K562 (cell line): ENCODE results near the gene ITPR3. TPM values are rescaled to one million over a fixed set of nuclear protein-coding genes. Genes with fewer than 3 reads are reported as not detected.

Source experiments
- E2F3 ChIP-seq: fragments of 250-450 bp; sonication (Bioruptor Pico); IDR thresholded peaks from 2 replicates; pipeline ENCODE4 v1.4.0; 2020; ENCODE audit warnings: mild to moderate bottlenecking
- E2F4 ChIP-seq: sonication (generic); formaldehyde crosslinking; IDR thresholded peaks from 2 replicates; pipeline ENCODE4 v1.8.0; 2022; ENCODE audit warnings: mild to moderate bottlenecking, low read depth, missing genetic modification reagents
- E2F5 ChIP-seq: sonication (generic); formaldehyde crosslinking; IDR thresholded peaks from 2 replicates; pipeline ENCODE4 v1.8.0; 2022; ENCODE audit warnings: mild to moderate bottlenecking, missing genetic modification reagents
- HDAC1 ChIP-seq, 2 experiments: fragments of 450-650 bp; IDR thresholded peaks; 2 replicates each; pipeline ENCODE4 v1.6.1; 2016 to 2017; ENCODE audit warnings: inconsistent platforms in 1 of 2, mild to moderate bottlenecking in 1 of 2, moderate library complexity in 1 of 2
- ID3 ChIP-seq, 2 experiments: fragments of 250-450 bp in 1 of 2; fragments of 450-650 bp in 1 of 2; sonication (Bioruptor Pico) in 1 of 2; IDR thresholded peaks; 2 replicates each; pipeline versions ENCODE4 v1.6.1 to v1.8.0; 2016 to 2021; ENCODE audit warnings: mild to moderate bottlenecking in 2 of 2, moderate library complexity in 2 of 2, missing compliant biosample characterization in 1 of 2, missing genetic modification characterization in 1 of 2
- KAT2B ChIP-seq: IDR thresholded peaks from one replicate; pipeline ENCODE4 v1.6.1; 2012; ENCODE audit warnings: low read depth, mild to moderate bottlenecking, control low read depth, inconsistent platforms, low read length, moderate library complexity
- MBD2 ChIP-seq: sonication (generic); IDR thresholded peaks from 2 replicates; pipeline ENCODE4 v1.6.1; 2016; ENCODE audit warnings: low read depth, borderline replicate concordance
- NBN ChIP-seq: fragments of 450-650 bp; IDR thresholded peaks from 2 replicates; pipeline ENCODE4 v1.6.1; 2016; ENCODE audit warnings: low read depth, mild to moderate bottlenecking
- POLR2B ChIP-seq: fragments of 450-650 bp; IDR thresholded peaks from 2 replicates; pipeline ENCODE4 v1.6.1; 2018; ENCODE audit warnings: low read depth; ENCODE audit not compliant: partially characterized antibody
- PYGO2 ChIP-seq: fragments of 450-650 bp; IDR thresholded peaks from 2 replicates; pipeline ENCODE4 v1.6.1; 2016; ENCODE audit warnings: mild to moderate bottlenecking, missing genetic modification characterization, moderate library complexity, missing compliant biosample characterization
- SIX5 ChIP-seq, 2 experiments: IDR thresholded peaks; 2 replicates each; pipeline ENCODE4 v1.6.1; 2011; ENCODE audit warnings: low read length in 2 of 2, borderline replicate concordance in 1 of 2, low read depth in 1 of 2, mild to moderate bottlenecking in 1 of 2, moderate library complexity in 1 of 2; ENCODE audit not compliant: insufficient read depth in 1 of 2
- STAG1 ChIP-seq: sonication (generic); formaldehyde crosslinking; IDR thresholded peaks from 2 replicates; pipeline ENCODE4 v1.5.0; 2020; ENCODE audit warnings: missing genetic modification reagents, borderline replicate concordance
- TRIM24 ChIP-seq, 2 experiments: fragments of 450-650 bp; IDR thresholded peaks; 2 replicates each; pipeline ENCODE4 v1.6.1; 2016
- XRCC4 ChIP-seq: IDR thresholded peaks from one replicate; pipeline ENCODE4 v1.6.1; 2011; ENCODE audit not compliant: insufficient read depth, insufficient read length; ENCODE audit errors: extremely low read depth
- ZEB2 ChIP-seq: fragments of 450-650 bp; IDR thresholded peaks from 2 replicates; pipeline ENCODE4 v1.6.1; 2016
- ZFPM2 ChIP-seq: fragments of 250-450 bp; sonication (Bioruptor Pico); IDR thresholded peaks from 2 replicates; pipeline ENCODE4 v1.5.1; 2022; ENCODE audit warnings: mild to moderate bottlenecking
- ZNF561 ChIP-seq: fragments of 450-650 bp; formaldehyde crosslinking; conservative IDR thresholded peaks from 2 replicates; pipeline ENCODE4 v1.4.0; 2020; ENCODE audit warnings: mild to moderate bottlenecking, moderate library complexity
- ZNF584 ChIP-seq: fragments of 200-800 bp; sonication (Bioruptor generic); IDR thresholded peaks from 2 replicates; pipeline ENCODE4 v1.6.1; 2016; ENCODE audit warnings: low read depth, mild to moderate bottlenecking, missing genetic modification characterization, missing compliant biosample characterization
- polyA plus RNA-seq, 8 experiments: library from polyadenylated mRNA; depleted of rRNA in 4 of 8; stranded (reverse) in 5 of 8; unstranded in 3 of 8; fragments of >200 nt; fragmentation: Nextera tagmentation in 2 of 8; fragmentation: Illumina TruSeq in 1 of 8; extraction: Ambion mirVana in 2 of 8; extraction: Trizol in 1 of 8; gene quantifications; 2 replicates each; pipeline versions ENCODE4 v1.2.1 to v1.2.3, GENCODE V29; 2011 to 2014; ENCODE audit warnings: inconsistent platforms in 1 of 8, missing spikeins in 1 of 8
- total RNA-seq, 7 experiments: library from RNA; depleted of rRNA in 6 of 7; stranded (reverse); fragments of >200 nt in 6 of 7; fragmentation: Illumina TruSeq in 2 of 7; extraction: Trizol in 2 of 7; gene quantifications; 2 replicates each; pipeline versions ENCODE4 v1.2.1 to v1.2.3, GENCODE V29; 2011 to 2021; ENCODE audit warnings: low replicate concordance in 1 of 7

Gene ITPR3
- total and polyA plus RNA-seq, 9 of the 15 experiments (the other 6 are each of a cell fraction or from before 2014, with no cell fraction given) = 0.39 to 35.7 (median 13.2) TPM

- TF ChIP-seq E2F4 (CRISPR knock-in tag) (no peak), ZEB2 (peak; percentile 84), SIX5 (IDR thresholded peaks at IDR 0.05; ENCODE audit: borderline replicate concordance in 1 of 2, insufficient read depth in 1 of 2, low read depth in 1 of 2, low read length in 2 of 2) (no peak), ZFPM2 (CRISPR knock-in tag) (no peak), STAG1 (CRISPR knock-in tag) (peak; percentile 78; the same call in 1 of the 2 replicates), ZNF561 (no peak), MBD2 (no peak), TRIM24 (IDR thresholded peaks at IDR 0.05) (peak; percentile 46 to 63; a peak in 3 of 4 replicates), POLR2B (no peak), HDAC1 (IDR thresholded peaks at IDR 0.05) (peak in 1 of 2 experiments; percentile 44; a peak in 2 of 4 replicates), E2F5 (no peak), XRCC4 (no peak), KAT2B (no peak), E2F3 (no peak), PYGO2 (tag) (no peak), ID3 (CRISPR knock-in tag; IDR thresholded peaks at IDR 0.05) (no peak), ID3 (tag; IDR thresholded peaks at IDR 0.05) (no peak), NBN (no peak), ZNF584 (peak; percentile 25; the same call in 1 of the 2 replicates)
Measured at GRCh38 chr6:33589731-33590530, 31.2 kb upstream of the ITPR3 start (continued).
